Stomach (tissue), 9 donors: ENCODE measurements around the gene PDE9A. TPM values are rescaled to one million over a fixed set of nuclear protein-coding genes. Genes with fewer than 3 reads are reported as not detected.

ENCODE experiments used
- DNase-seq, 2 donors: peaks; one replicate each; pipeline versions ENCODE4 v3.0.0 to v3.0.0-alpha.2; 2013 to 2019
- H3K27ac ChIP-seq, 5 donors: fragments of 200-600 bp in 4 of 5; sonication (generic) in 4 of 5; one replicate each; pipeline ENCODE4 v1.5.1; 2013 to 2019; ENCODE audit warnings: mild to moderate bottlenecking in 1 of 5, moderate library complexity in 1 of 5
- H3K27me3 ChIP-seq, 3 donors: fragments of 200-600 bp; sonication (generic); one replicate each; pipeline ENCODE4 v1.5.1; 2017 to 2019; ENCODE audit warnings: mixed run types in 1 of 3
- H3K36me3 ChIP-seq, 4 donors: fragments of 200-600 bp; sonication (generic); 1 replicate in 3 of 4; 2 replicates in 1 of 4; pipeline ENCODE4 v1.5.1; 2016 to 2019
- H3K4me1 ChIP-seq, 4 donors: fragments of 200-600 bp; sonication (generic); one replicate each; pipeline ENCODE4 v1.5.1; 2016 to 2019
- H3K4me3 ChIP-seq, 4 donors: fragments of 200-600 bp; sonication (generic) in 3 of 4; one replicate each; pipeline ENCODE4 v1.5.1; 2016 to 2019; ENCODE audit warnings: mild to moderate bottlenecking in 1 of 4
- H3K9me3 ChIP-seq, 4 donors: fragments of 200-600 bp; sonication (generic); one replicate each; pipeline ENCODE4 v1.5.1; 2016 to 2019
- CTCF ChIP-seq, 7 experiments: fragments of 450-650 bp in 4 of 7; fragments of 200-600 bp in 3 of 7; sonication (generic) in 3 of 7; IDR thresholded peaks; one replicate each; pipeline ENCODE4 v1.5.1; 2016 to 2019; ENCODE audit warnings: antibody characterized with exemption in 7 of 7, control low read depth in 2 of 7, mild to moderate bottlenecking in 1 of 7
- EP300 ChIP-seq: sonication (generic); formaldehyde crosslinking; IDR thresholded peaks from one replicate; pipeline ENCODE4 v1.6.1; 2017; ENCODE audit warnings: antibody characterized with exemption
- POLR2A ChIP-seq, 4 donors: fragments of 450-650 bp; IDR thresholded peaks; one replicate each; pipeline ENCODE4 v1.6.1; 2016; ENCODE audit warnings: antibody characterized with exemption in 4 of 4, control low read depth in 2 of 4, mild to moderate bottlenecking in 1 of 4, moderate library complexity in 1 of 4
- POLR2AphosphoS5 ChIP-seq, 3 donors: sonication (generic); formaldehyde crosslinking; IDR thresholded peaks; one replicate each; pipeline ENCODE4 v1.6.1; 2016; ENCODE audit warnings: antibody characterized with exemption in 3 of 3
- WGBS, 5 donors: extraction: QIAGEN DNeasy Blood & Tissue Kit in 3 of 5; methylation state at CpG; one replicate each; pipeline versions ENCODE4 v1.1.5 to v1.1.7; 2013 to 2018; 5-methylcytosine and 5-hydroxymethylcytosine counted together
- intact Hi-C: fragments of 100-400 bp; cut with DNase I; formaldehyde crosslinking; loops from one replicate; pipeline ENCODE4 v1.15.1; 2023; ENCODE audit warnings: low total_unique reads
- polyA plus RNA-seq, 3 donors: library from polyadenylated mRNA; stranded (reverse); fragments of 200-250 nt; gene quantifications; one replicate each; pipeline ENCODE4 v1.2.3, GENCODE V29; 2013
- total RNA-seq, 5 donors: library from RNA; depleted of rRNA; stranded (reverse); fragments of >200 nt; gene quantifications; one replicate each; pipeline versions ENCODE4 v1.1.0 to v1.2.3, GENCODE V29; 2014 to 2016
- donor health status: healthy with polysubstance abuse.
- donor health status: Bipolar disorder and iron deficiency.
- donor health status: healthy.

PDE9A gene
- total and polyA plus RNA-seq, 8 donors, result 6.4 to 77.1 (median 11.9) TPM

- Histone ChIP-seq H3K36me3 (peaks cover 0 to 61% (median under 1%) of the 10 kb centered on the region in 4 donors), H3K4me1 (peaks cover 0 to 12% (median 0%) of the 10 kb centered on the region in 4 donors), H3K27me3 (no peaks in the 10 kb centered on the region), H3K27ac (no peak overlapping the region), H3K9me3 (no peaks in the 10 kb centered on the region), H3K4me3 (no peak overlapping the region)
- no peak for TF ChIP-seq POLR2A (IDR thresholded peaks at IDR 0.05)
- no peak for TF ChIP-seq EP300
- no peak for TF ChIP-seq POLR2AphosphoS5 (IDR thresholded peaks at IDR 0.05)
- no peak for TF ChIP-seq CTCF (IDR thresholded peaks at IDR 0.05)
- 65 to 90% (median 86%) methylated on average over 8 to 9 of the region's 9 CpGs for WGBS, 5 donors
- peak in 1 of 2 donors; percentile 75 for DNase-seq
- intact Hi-C loops, result no loop called here
Observed at GRCh38 chr21:42695697-42696380, 42.4 kb downstream of the PDE9A start.

- H3K27me3 ChIP-seq, result no peaks in the 10 kb centered on the region
- H3K4me1 ChIP-seq, result peaks cover 0 to 12% (median 0%) of the 10 kb centered on the region in 4 donors
- H3K4me3 ChIP-seq, result no peak overlapping the region
- no peak overlapping the region for H3K27ac ChIP-seq
- no peaks in the 10 kb centered on the region for H3K9me3 ChIP-seq
- no peak for DNase-seq
- WGBS, 5 donors, result 87 to 96% (median 94%) methylated on average over 7 to 9 of the region's 9 CpGs
- intact Hi-C loops, result no loop called here
- peaks cover 0 to 59% (median 0%) of the 10 kb centered on the region in 4 donors for H3K36me3 ChIP-seq
- TF ChIP-seq EP300, result no peak
- TF ChIP-seq CTCF (IDR thresholded peaks at IDR 0.05), result no peak
- no peak for TF ChIP-seq POLR2AphosphoS5 (IDR thresholded peaks at IDR 0.05)
- no peak for TF ChIP-seq POLR2A (IDR thresholded peaks at IDR 0.05)
Observed at GRCh38 chr21:42696501-42697040, 43.1 kb downstream of the PDE9A start.

GRCh38 chr21:42698733-42699132, 45.3 kb downstream of the PDE9A start:
- no peak for DNase-seq
- no peak for TF ChIP-seq POLR2AphosphoS5 (IDR thresholded peaks at IDR 0.05)
- TF ChIP-seq CTCF (IDR thresholded peaks at IDR 0.05), result no peak
- no peak for TF ChIP-seq EP300
- no peak for TF ChIP-seq POLR2A (IDR thresholded peaks at IDR 0.05)
- H3K4me3 ChIP-seq, result no peak overlapping the region
- 59 to 82% (median 72%) methylated on average over 9 of the region's 9 CpGs for WGBS, 5 donors
- H3K27ac ChIP-seq, result no peak overlapping the region
- H3K9me3 ChIP-seq, result no peaks in the 10 kb centered on the region
- peaks cover 0 to 51% (median 0%) of the 10 kb centered on the region in 4 donors for H3K36me3 ChIP-seq
- peaks cover 0 to 12% (median 0%) of the 10 kb centered on the region in 4 donors for H3K4me1 ChIP-seq
- H3K27me3 ChIP-seq, result no peaks in the 10 kb centered on the region
- intact Hi-C loops, result no loop called here

- peaks cover 0 to 12% (median 0%) of the 10 kb centered on the region in 4 donors for H3K4me1 ChIP-seq
- DNase-seq, result no peak
- H3K27me3 ChIP-seq, result no peaks in the 10 kb centered on the region
- H3K4me3 ChIP-seq, result no peak overlapping the region
- H3K36me3 ChIP-seq, result peaks cover 0 to 54% (median 0%) of the 10 kb centered on the region in 4 donors
- WGBS, 5 donors, result 77 to 96% (median 88%) methylated on average over 6 of the region's 6 CpGs
- no peaks in the 10 kb centered on the region for H3K9me3 ChIP-seq
- intact Hi-C loops, result no loop called here
- no peak overlapping the region for H3K27ac ChIP-seq
- TF ChIP-seq EP300 (no peak), POLR2A (IDR thresholded peaks at IDR 0.05) (no peak), POLR2AphosphoS5 (IDR thresholded peaks at IDR 0.05) (no peak), CTCF (IDR thresholded peaks at IDR 0.05) (no peak)
Observed at GRCh38 chr21:42699196-42699595, 45.8 kb downstream of the PDE9A start.
